Left lung (tissue), 10 donors: ENCODE data around the gene AK5. TPM values are rescaled to one million over a fixed set of nuclear protein-coding genes. Genes with fewer than 3 reads are reported as not detected.
"Not testable (repeated sequence)": the region's sequence is repeated elsewhere in the genome, so short reads cannot be mapped to it uniquely, and the experiment has no call there.

Experiments
- ATAC-seq: fragments of 200-7000 bp; cut with Tn5 transposase; one replicate; pipeline ENCODE4 v1.9.1; 2020; ENCODE audit warnings: moderate library complexity
- DNase-seq, 4 donors: peaks; one replicate each; pipeline ENCODE4 v3.0.0-alpha.2; 2013 to 2020
- H3K27ac ChIP-seq, 2 donors: fragments of 200-600 bp; sonication (generic) in 1 of 2; one replicate each; pipeline versions ENCODE4 v1.5.0 to v1.8.0; 2020 to 2021
- H3K27me3 ChIP-seq, 2 donors: fragments of 200-600 bp; sonication (generic) in 1 of 2; one replicate each; pipeline versions ENCODE4 v1.5.0 to v1.8.0; 2020 to 2021
- H3K36me3 ChIP-seq, 2 donors: fragments of 200-600 bp; sonication (generic) in 1 of 2; one replicate each; pipeline versions ENCODE4 v1.5.0 to v1.8.0; 2020 to 2021
- H3K4me1 ChIP-seq, 2 donors: fragments of 200-600 bp; one replicate each; pipeline ENCODE4 v1.8.0; 2021
- H3K4me3 ChIP-seq, 2 donors: fragments of 200-600 bp; sonication (generic) in 1 of 2; one replicate each; pipeline versions ENCODE4 v1.5.0 to v1.8.0; 2020 to 2021; ENCODE audit warnings: mild to moderate bottlenecking in 1 of 2
- H3K9me3 ChIP-seq, 2 donors: fragments of 200-600 bp; sonication (generic) in 1 of 2; one replicate each; pipeline versions ENCODE4 v1.5.0 to v1.8.0; 2020 to 2021
- CTCF ChIP-seq, 2 donors: fragments of 200-600 bp; sonication (generic) in 1 of 2; IDR thresholded peaks; one replicate each; pipeline versions ENCODE4 v1.5.0 to v1.8.0; 2021; ENCODE audit warnings: antibody characterized with exemption in 2 of 2
- intact Hi-C, 2 donors: fragments of 100-400 bp; cut with DNase I; formaldehyde crosslinking; loops; one replicate each; pipeline versions ENCODE4 v1.11.2 to v1.14.2; 2022
- polyA plus RNA-seq, 6 donors: library from polyadenylated mRNA; unstranded; fragments of 120-200 nt; gene quantifications; one replicate each; pipeline ENCODE4 v1.2.1, GENCODE V29; 2013; ENCODE audit not compliant: insufficient read length in 6 of 6
- total RNA-seq, 2 donors: library from RNA; stranded (reverse); fragmentation: NEBNext Ultra II Directional; extraction: Animal tissue kit (Norgen Biotek cat#: 25700); gene quantifications; one replicate each; pipeline ENCODE4 v1.2.1, GENCODE V29; 2021
- donor health status: DM: no; HTN: yes; CAD: no.
- donor health status: DM: no; HTN: no; CAD: no.

AK5 gene
- total and polyA plus RNA-seq, 8 donors = 0.29 to 1.4 (median 0.80) TPM

- H3K27ac ChIP-seq = no peak overlapping the region
- no peaks in the 10 kb centered on the region for H3K36me3 ChIP-seq
- intact Hi-C loops = no loop called here
- H3K4me3 ChIP-seq = no peak overlapping the region
- peak; percentile 50 for ATAC-seq
- H3K9me3 ChIP-seq = peaks cover 0 to 3% of the 10 kb centered on the region in 2 donors
- H3K27me3 ChIP-seq = peaks cover 0 to 10% of the 10 kb centered on the region in 2 donors
- no peak for DNase-seq
- peaks cover 3 to 32% of the 10 kb centered on the region in 2 donors for H3K4me1 ChIP-seq
- no peak for TF ChIP-seq CTCF (IDR thresholded peaks at IDR 0.05)
These were observed 131.9 kb downstream of the AK5 start for GRCh38 chr1:77413541-77414335.

- Histone ChIP-seq H3K4me3 (no peak overlapping the region), H3K27me3 (peaks cover 0 to 10% of the 10 kb centered on the region in 2 donors), H3K4me1 (peaks cover 3 to 32% of the 10 kb centered on the region in 2 donors), H3K36me3 (no peaks in the 10 kb centered on the region), H3K27ac (no peak overlapping the region), H3K9me3 (no peaks in the 10 kb centered on the region)
- DNase-seq (no peak), ATAC-seq (no peak)
- intact Hi-C loops = no loop called here
- TF ChIP-seq CTCF (IDR thresholded peaks at IDR 0.05) = no peak
These were observed 133.8 kb downstream of the AK5 start for GRCh38 chr1:77415579-77415978.

GRCh38 chr1:77416692-77417450, 135.1 kb downstream of the AK5 start:
- H3K4me1 ChIP-seq = peaks cover 3 to 32% of the 10 kb centered on the region in 2 donors
- intact Hi-C loops = no loop called here

GRCh38 chr1:77418055-77418454, 136.2 kb downstream of the AK5 start:
- ATAC-seq, intact Hi-C loops, H3K36me3 ChIP-seq, H3K4me3 ChIP-seq, H3K9me3 ChIP-seq, DNase-seq, H3K27ac ChIP-seq, H3K27me3 ChIP-seq: not testable (repeated sequence)
- peaks cover 3 to 20% of the 10 kb centered on the region in 2 donors for H3K4me1 ChIP-seq

More at GRCh38 chr1:77416692-77417450, 135.1 kb downstream of the AK5 start:
- no peak overlapping the region for H3K27ac ChIP-seq
- no peaks in the 10 kb centered on the region for H3K36me3 ChIP-seq
- DNase-seq = no peak
- no peak for ATAC-seq
- peak in 1 of 2 donors; percentile 20 for TF ChIP-seq CTCF (IDR thresholded peaks at IDR 0.05)
- H3K9me3 ChIP-seq = no peaks in the 10 kb centered on the region
- H3K4me3 ChIP-seq = no peak overlapping the region
- peaks cover 0 to 10% of the 10 kb centered on the region in 2 donors for H3K27me3 ChIP-seq

- Histone ChIP-seq H3K9me3 (no peaks in the 10 kb centered on the region), H3K4me1 (no peaks in the 10 kb centered on the region), H3K36me3 (no peaks in the 10 kb centered on the region), H3K27me3 (no peaks in the 10 kb centered on the region), H3K27ac (no peak overlapping the region), H3K4me3 (no peak overlapping the region)
- ATAC-seq (no peak), DNase-seq (no peak)
- intact Hi-C loops = no loop called here
- no peak for TF ChIP-seq CTCF (IDR thresholded peaks at IDR 0.05)
These were observed 139.8 kb downstream of the AK5 start for GRCh38 chr1:77421504-77422233.
